Suprapubic skin (tissue), 4 donors: Measurements from ENCODE around the gene PITRM1. TPM values are rescaled to one million over a fixed set of nuclear protein-coding genes. Genes with fewer than 3 reads are reported as not detected.

Experiments used
- DNase-seq, 2 donors: peaks; one replicate each; pipeline ENCODE4 v3.0.0-alpha.2; 2019; ENCODE audit warnings: low spot score in 2 of 2
- H3K27ac ChIP-seq: fragments of 200-600 bp; sonication (generic); one replicate; pipeline ENCODE4 v1.5.1; 2019
- H3K27me3 ChIP-seq: fragments of 200-600 bp; sonication (generic); one replicate; pipeline ENCODE4 v1.5.1; 2019
- H3K36me3 ChIP-seq: fragments of 200-600 bp; sonication (generic); one replicate; pipeline ENCODE4 v1.5.1; 2019
- H3K4me1 ChIP-seq: fragments of 200-600 bp; sonication (generic); one replicate; pipeline ENCODE4 v1.5.1; 2019
- H3K4me3 ChIP-seq: fragments of 200-600 bp; sonication (generic); one replicate; pipeline ENCODE4 v1.5.1; 2019; ENCODE audit warnings: mild to moderate bottlenecking
- H3K9me3 ChIP-seq: fragments of 200-600 bp; sonication (generic); one replicate; pipeline ENCODE4 v1.5.1; 2019
- CTCF ChIP-seq, 2 donors: fragments of 200-600 bp in 1 of 2; fragments of 450-650 bp in 1 of 2; sonication (generic) in 1 of 2; IDR thresholded peaks; one replicate each; pipeline ENCODE4 v1.5.1; 2016 to 2019; ENCODE audit warnings: antibody characterized with exemption in 2 of 2, mild to moderate bottlenecking in 1 of 2, moderate library complexity in 1 of 2
- EP300 ChIP-seq: sonication (generic); formaldehyde crosslinking; IDR thresholded peaks from one replicate; pipeline ENCODE4 v1.6.1; 2017; ENCODE audit warnings: antibody characterized with exemption
- POLR2A ChIP-seq, 2 donors: fragments of 450-650 bp; IDR thresholded peaks; one replicate each; pipeline ENCODE4 v1.6.1; 2017; ENCODE audit warnings: antibody characterized with exemption in 2 of 2, mild to moderate bottlenecking in 2 of 2, moderate library complexity in 2 of 2
- POLR2AphosphoS5 ChIP-seq, 3 donors: sonication (generic); formaldehyde crosslinking; IDR thresholded peaks; one replicate each; pipeline ENCODE4 v1.6.1; 2017; ENCODE audit warnings: antibody characterized with exemption in 3 of 3
- WGBS: methylation state at CpG from one replicate; pipeline ENCODE4 v1.1.5; 2018; 5-methylcytosine and 5-hydroxymethylcytosine counted together
- total RNA-seq, 4 donors: library from RNA; depleted of rRNA; stranded (reverse); fragments of >200 nt; gene quantifications; one replicate each; pipeline ENCODE4 v1.1.0, GENCODE V29; 2016

The PITRM1 gene
- total RNA-seq, 4 donors from 2014 or later: 44.2 to 94.6 (median 63.1) TPM

DNA sequence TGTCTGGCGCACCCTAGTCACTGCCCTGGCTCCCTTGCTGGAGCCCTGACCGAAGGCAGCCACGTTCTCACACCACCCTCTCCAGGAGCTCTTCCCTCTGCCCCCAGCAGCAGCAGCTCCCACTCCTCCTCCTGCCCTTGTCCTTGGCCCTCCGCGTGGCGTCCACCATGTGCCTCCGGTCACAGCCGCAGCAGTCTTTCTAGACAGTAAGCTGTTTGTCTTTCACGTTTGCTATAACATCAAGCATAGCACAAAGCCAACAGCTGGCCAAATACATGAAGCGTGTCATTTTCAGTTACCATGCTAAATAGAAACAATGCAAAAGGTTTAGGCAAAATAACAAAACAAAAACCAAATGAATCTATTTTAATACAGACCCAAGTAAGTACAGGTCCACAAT, 3.3 kb downstream of the PITRM1 start:
- 92% methylated on average over 10 of the region's 10 CpGs for WGBS
- TF ChIP-seq CTCF (IDR thresholded peaks at IDR 0.05) (no peak), POLR2AphosphoS5 (IDR thresholded peaks at IDR 0.05) (no peak), EP300 (no peak), POLR2A (IDR thresholded peaks at IDR 0.05) (no peak)
- peaks cover 58% of the 10 kb centered on the region for H3K36me3 ChIP-seq

GRCh38 chr10:3167611-3168330, 4.8 kb downstream of the PITRM1 start:
- 92% methylated on average over 21 of the region's 21 CpGs for WGBS
- Histone ChIP-seq H3K36me3 (peaks cover 73% of the 10 kb centered on the region), H3K4me3 (no peak overlapping the region), H3K27me3 (no peaks in the 10 kb centered on the region), H3K9me3 (no peaks in the 10 kb centered on the region), H3K27ac (no peak overlapping the region), H3K4me1 (peaks cover 16% of the 10 kb centered on the region)
- DNase-seq: no peak
- TF ChIP-seq CTCF (IDR thresholded peaks at IDR 0.05) (no peak), EP300 (no peak), POLR2AphosphoS5 (IDR thresholded peaks at IDR 0.05) (no peak), POLR2A (IDR thresholded peaks at IDR 0.05) (no peak)

More for the DNA sequence above, 3.3 kb downstream of the PITRM1 start:
- DNase-seq: no peak
- H3K4me3 ChIP-seq: no peak overlapping the region
- H3K9me3 ChIP-seq: no peaks in the 10 kb centered on the region
- H3K27ac ChIP-seq: no peak overlapping the region
- H3K27me3 ChIP-seq: no peaks in the 10 kb centered on the region
- peaks cover 23% of the 10 kb centered on the region for H3K4me1 ChIP-seq

- no peak for TF ChIP-seq EP300
- no peak for TF ChIP-seq CTCF (IDR thresholded peaks at IDR 0.05)
- no peak for TF ChIP-seq POLR2A (IDR thresholded peaks at IDR 0.05)
- TF ChIP-seq POLR2AphosphoS5 (IDR thresholded peaks at IDR 0.05): no peak
- H3K27me3 ChIP-seq: no peaks in the 10 kb centered on the region
- DNase-seq: no peak
- H3K9me3 ChIP-seq: no peaks in the 10 kb centered on the region
- H3K27ac ChIP-seq: no peak overlapping the region
- WGBS: 89% methylated on average over 10 of the region's 10 CpGs
- H3K36me3 ChIP-seq: peaks cover 84% of the 10 kb centered on the region
- peaks cover 9% of the 10 kb centered on the region for H3K4me1 ChIP-seq
- no peak overlapping the region for H3K4me3 ChIP-seq
These were observed 5.9 kb downstream of the PITRM1 start for GRCh38 chr10:3166496-3167290.

- H3K27me3 ChIP-seq: no peaks in the 10 kb centered on the region
- no peak overlapping the region for H3K27ac ChIP-seq
- TF ChIP-seq POLR2A (IDR thresholded peaks at IDR 0.05): no peak
- H3K36me3 ChIP-seq: peaks cover 98% of the 10 kb centered on the region
- no peak for DNase-seq
- no peaks in the 10 kb centered on the region for H3K9me3 ChIP-seq
- 94% methylated on average over 9 of the region's 9 CpGs for WGBS
- no peaks in the 10 kb centered on the region for H3K4me1 ChIP-seq
- no peak overlapping the region for H3K4me3 ChIP-seq
These were observed 7.4 kb downstream of the PITRM1 start for GRCh38 chr10:3165196-3165595.

DNA sequence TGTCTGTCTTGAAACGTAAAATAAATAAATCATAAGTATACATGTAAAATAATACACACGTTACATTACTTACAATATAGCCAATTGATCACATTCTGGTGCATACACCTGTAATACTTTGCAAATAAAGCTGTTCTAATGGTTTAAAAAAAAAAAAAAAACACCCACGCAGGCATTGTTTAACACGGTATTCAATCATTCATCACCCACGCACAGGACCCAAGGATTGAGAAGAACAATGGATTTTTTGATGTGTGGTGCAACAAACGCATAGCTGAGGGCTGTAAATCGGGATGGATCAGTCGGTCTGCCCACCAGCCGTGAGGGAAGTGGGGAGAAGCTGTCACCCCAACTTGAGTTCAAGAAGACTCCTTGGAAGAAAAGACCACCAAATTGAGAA, 8.7 kb downstream of the PITRM1 start:
- DNase-seq: no peak
- no peak overlapping the region for H3K27ac ChIP-seq
- no peaks in the 10 kb centered on the region for H3K4me1 ChIP-seq
- H3K4me3 ChIP-seq: no peak overlapping the region
- 77% methylated on average over 9 of the region's 9 CpGs for WGBS
- H3K36me3 ChIP-seq: peaks cover 99% of the 10 kb centered on the region
- H3K9me3 ChIP-seq: no peaks in the 10 kb centered on the region
- no peaks in the 10 kb centered on the region for H3K27me3 ChIP-seq
- TF ChIP-seq POLR2A (IDR thresholded peaks at IDR 0.05): no peak

- H3K4me1 ChIP-seq: no peaks in the 10 kb centered on the region
- H3K9me3 ChIP-seq: no peaks in the 10 kb centered on the region
- no peaks in the 10 kb centered on the region for H3K27me3 ChIP-seq
- H3K27ac ChIP-seq: no peak overlapping the region
- no peak for DNase-seq
- H3K4me3 ChIP-seq: no peak overlapping the region
- WGBS: 94% methylated on average over 9 of the region's 9 CpGs
- no peak for TF ChIP-seq CTCF (IDR thresholded peaks at IDR 0.05)
- TF ChIP-seq POLR2A (IDR thresholded peaks at IDR 0.05): no peak
- no peak for TF ChIP-seq POLR2AphosphoS5 (IDR thresholded peaks at IDR 0.05)
- TF ChIP-seq EP300: no peak
- H3K36me3 ChIP-seq: peaks cover 99% of the 10 kb centered on the region
These were observed 10.0 kb downstream of the PITRM1 start for GRCh38 chr10:3162533-3162932.
